NCI-H1105 (cell line): ENCODE results near the gene FCN2.

Source experiments
- DNase-seq: peaks from one replicate; lab custom pipeline; 2025; lab: John Stamatoyannopoulos, UW

Gene FCN2

DNA sequence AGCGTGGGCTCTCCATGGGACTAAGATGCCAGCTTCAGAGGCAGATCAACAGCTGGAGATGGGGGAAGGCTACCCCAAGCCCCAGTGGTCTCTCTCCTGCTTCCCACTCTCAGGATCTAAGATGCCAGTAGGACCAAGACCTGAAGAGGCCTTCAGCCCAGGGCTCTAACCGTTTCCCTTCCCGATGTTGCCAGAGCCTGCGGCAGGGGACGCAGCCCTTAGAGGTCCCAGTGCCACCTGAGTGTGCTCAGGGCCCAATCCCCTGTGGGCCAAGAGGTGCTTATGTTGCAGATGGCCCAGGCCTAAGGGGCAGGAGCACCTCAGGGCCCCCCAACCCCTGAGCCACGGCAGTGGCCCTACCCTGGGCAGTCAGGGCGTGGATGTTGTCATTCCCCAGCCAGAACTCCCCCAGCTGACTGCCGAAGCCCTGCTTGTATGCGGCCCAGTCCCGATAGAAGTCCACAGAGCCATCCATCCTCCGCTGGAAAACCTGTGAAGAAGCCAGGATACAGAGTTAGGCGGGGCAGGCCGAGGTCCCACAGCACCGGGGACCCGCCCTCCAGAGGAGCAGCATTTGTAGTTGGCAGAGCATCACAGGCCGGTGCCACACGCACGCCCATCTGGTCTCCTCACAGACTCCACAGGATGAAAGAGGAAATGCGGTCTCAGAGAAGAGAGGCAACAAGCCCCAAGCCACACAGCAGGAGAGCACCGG lies 31.7 kb downstream of the FCN2 start:
- no peak for DNase-seq

DNA sequence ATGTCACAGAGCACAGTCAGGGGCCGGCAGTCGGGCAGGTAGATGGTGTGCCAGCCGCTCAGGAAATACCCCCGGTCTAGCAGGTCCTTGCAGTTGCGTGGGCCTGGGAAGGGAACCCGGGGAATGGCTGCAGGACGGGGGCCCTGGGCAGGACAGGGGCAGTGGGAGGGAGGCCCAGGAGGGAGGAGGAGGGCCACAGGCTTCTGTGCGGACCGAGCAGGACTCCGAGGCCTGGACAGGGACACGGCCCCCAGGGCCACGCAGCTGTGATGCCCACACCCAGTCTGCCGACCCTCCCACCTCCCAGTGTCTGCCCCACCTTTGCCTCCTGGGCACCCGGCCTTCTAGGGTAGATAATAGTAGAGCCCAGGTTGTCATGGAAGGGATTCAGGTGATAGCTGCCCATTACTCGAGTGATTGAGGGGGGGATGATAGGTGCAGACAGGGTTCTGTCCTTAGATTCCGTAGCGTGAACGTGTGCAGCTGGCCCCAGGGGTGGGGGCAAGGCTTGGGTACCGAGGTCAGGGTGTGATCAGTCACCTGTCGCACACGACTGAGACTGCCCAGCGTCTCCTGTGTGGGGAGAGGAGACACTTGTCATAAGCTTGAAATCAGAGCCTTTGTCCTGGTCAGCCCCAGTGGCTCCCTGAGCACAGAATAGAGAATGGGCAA lies 32.6 kb downstream of the FCN2 start:
- DNase-seq, result no peak

DNA sequence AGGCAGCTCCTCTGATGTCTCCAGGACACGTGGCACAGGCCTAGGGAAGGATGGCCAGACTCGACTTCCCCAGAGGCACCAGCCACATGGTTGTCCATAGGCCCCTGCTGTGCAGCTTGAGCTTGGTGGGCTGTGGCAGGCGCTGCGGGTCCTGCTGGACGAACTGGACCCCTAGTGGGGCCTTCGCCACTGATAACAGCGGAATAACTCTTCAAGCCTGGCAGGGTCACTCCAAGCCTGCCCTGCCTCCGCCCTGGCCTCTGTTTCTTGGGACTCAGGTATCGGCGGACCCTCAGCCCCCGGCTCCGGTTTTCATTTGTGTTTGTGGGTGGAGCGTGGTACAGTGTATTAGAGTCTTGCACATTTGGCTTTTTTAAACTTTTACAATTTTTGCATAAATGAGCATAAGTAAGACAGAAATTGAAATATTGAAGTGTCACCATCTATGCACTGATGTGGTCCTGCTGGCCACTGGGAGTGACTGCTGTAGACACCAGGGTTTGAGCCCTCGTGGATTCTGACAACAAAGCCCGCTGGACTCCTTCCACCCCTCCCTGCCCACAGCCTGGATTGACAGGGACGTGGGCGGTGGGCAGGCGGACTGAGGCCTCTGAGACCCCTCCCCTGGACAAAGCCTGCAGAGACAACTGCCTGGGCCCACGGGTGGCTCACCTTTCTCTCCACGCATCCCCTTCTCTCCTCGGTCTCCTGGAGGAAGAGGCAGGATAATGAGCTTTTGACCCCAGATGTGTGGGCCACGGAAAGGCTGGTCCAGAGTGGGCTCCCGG lies 33.3 kb downstream of the FCN2 start:
- no peak for DNase-seq

DNA sequence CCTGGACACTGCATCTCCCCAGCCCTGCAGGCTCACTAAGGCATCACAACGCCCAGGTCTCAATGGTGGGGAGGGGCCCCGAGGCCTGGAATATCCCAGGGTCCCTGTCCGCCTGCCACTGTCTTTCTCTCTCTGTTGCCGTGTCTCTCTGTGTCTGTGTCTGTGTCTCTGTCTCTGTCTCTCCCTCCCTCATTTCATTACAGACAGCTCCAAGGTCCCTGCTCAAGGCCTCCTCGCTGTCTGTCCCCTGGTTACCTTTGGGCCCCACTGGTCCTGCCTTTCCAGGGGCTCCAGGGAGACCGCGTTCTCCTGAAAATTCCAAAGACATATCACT lies 33.9 kb downstream of the FCN2 start:
- DNase-seq, result no peak

DNA sequence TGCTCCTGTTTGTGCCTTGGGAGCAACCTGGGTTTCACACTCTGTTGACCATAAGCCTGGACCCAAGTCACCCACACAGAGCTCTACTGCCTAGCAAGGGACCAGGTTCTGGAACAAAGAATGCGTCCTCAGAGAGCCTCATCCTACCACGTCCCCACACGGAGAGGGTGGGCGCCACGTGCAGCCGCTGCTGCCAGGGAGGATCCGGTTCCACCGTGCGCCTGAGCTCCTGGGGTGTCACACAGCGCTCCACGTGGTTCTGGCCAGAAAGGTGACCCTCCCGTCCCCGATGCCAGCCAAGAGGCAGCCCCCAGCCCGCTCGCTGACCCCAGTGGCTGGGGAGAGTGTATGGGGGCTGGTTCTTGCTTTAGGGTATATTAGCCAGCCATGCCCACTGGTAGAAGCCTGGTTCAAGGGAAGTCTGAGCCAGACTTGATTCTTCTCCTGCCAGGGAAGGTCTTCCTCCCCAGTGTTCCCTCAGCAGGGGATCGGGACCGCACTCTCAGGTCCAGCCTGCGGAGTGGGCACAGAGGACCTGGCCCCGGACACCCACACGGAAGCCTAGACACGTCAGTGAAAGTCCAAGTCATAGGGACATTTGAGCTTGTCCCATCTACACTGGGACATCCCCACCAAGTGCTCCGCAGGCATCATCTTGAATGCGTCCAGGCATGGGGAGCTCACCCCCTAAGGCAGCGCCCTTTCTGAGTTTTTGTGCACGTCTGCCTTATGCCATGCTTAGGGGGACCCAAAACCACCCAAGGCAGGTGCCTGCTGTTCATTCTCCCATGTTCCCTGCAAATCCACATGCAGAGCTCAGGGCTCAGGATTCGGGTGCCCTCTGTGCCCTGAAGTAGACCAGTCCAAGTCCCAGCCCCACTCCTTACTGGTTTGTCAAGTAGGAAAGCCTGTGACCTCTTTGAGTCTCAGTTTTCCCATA lies 34.7 kb downstream of the FCN2 start:
- DNase-seq, result no peak

DNA sequence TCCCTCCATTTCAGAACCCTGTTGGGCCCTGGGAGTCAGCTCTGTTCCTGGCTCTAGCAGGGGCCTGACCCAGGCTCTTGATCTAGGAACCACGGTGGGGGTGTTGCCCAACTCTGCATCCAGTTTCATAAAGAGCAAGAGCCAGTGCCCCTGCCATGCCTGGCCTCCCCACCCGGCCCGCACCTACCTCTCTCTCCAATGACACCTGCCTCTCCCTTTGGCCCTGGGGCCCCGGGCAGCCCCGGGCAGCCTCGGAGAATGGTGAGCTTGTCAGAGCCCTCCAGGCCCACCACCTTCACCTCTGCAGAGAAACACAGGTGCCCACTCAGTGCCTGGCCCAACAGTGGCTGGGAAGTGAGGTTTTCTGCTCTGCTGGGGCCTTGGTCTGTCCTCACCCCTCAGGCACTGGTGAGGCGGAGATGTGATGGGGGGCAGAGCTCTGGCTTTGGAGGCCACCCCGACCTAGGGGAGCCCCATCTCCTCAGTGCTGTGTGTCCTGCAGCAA lies 35.6 kb downstream of the FCN2 start:
- no peak for DNase-seq

DNA sequence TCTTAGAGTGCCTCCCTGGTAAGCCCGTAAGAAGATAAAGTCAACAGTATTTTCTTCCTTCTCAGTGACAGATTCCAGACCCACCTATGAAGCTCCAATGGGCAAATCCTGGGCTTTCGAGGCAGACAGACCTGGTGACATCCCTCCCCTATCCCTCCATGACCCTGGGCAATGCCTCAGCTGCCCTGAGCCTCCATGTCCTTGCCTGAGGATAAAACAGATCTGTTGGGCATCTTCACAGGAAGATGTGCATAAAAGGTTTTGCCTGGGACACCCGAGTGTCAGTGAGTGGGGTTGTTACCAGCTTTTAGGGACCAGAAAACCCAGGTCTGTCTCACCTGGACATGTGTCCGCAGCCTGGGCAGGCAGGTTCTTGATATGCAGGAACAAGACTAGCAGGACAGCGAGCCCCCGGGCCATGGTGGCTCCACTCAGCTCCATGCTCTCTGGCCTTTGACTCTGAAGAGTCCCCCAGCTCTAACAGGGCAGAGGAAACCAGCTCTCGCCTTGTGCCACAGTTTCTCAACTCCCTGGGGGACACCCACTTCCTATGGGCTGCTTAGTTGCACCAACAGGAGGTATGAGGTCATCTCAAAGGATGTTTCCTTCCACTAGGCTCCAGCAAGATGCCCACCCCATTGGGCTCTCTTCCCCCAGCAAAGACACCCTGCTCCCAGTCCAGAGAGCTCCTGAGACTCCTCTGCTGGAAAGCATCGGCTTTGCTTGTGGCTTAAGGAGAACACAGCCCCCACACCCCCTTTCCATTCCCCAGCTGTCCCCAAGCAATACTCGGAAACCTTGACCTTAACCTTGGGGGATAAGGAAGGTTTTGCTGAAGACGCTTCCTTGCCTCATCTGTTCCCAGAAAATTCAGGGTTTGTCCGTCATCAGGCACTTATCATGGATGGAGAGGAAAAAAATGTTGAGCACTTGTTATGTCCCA lies 37.1 kb downstream of the FCN2 start, which contains the start of gene FCN1:
FCN1 (minus strand) TSS at position 482 of the 943 bp plus-strand sequence; CDS start at position 441, 41 bp downstream.
- DNase-seq, result no peak

DNA sequence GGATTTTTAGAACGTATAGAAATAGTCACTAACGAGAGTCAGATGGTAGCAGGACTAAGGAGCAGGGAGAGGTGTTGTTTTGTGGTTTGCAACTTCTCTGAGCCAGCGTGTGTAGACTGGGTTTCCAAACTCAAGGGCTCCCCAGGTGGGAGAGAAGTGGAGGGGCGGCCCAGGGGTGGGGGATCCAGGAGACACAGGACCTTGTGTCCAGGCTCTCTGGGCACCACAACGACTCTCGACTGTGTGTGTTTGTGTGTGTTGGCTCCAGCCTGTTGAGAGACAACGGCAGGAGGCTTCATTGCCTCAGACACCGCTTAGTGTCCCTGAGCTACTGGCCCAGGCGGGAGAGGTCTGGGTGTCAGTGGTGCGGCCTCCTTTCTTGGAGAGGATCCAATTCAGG lies 38.0 kb downstream of the FCN2 start:
- DNase-seq, result no peak

DNA sequence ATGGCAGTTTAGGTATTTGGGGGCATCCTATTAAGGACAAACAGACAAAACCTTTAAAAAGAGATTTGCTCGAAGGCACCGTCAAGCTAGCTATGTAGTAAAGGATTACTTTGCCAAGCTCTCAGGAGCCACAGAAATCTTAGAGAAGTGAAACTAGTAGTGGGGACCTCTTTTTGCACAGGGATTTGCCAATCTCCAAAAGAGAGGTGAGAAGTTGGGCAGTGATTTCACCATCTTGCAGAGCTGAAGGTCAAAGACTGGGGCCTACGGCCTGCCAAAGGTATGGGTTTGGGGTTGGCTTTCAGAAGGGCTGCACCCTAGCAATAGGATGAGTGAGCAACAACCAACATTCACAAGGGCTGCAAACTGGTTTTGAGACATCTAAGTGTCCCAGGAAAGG lies 38.7 kb downstream of the FCN2 start:
- no peak for DNase-seq

DNA sequence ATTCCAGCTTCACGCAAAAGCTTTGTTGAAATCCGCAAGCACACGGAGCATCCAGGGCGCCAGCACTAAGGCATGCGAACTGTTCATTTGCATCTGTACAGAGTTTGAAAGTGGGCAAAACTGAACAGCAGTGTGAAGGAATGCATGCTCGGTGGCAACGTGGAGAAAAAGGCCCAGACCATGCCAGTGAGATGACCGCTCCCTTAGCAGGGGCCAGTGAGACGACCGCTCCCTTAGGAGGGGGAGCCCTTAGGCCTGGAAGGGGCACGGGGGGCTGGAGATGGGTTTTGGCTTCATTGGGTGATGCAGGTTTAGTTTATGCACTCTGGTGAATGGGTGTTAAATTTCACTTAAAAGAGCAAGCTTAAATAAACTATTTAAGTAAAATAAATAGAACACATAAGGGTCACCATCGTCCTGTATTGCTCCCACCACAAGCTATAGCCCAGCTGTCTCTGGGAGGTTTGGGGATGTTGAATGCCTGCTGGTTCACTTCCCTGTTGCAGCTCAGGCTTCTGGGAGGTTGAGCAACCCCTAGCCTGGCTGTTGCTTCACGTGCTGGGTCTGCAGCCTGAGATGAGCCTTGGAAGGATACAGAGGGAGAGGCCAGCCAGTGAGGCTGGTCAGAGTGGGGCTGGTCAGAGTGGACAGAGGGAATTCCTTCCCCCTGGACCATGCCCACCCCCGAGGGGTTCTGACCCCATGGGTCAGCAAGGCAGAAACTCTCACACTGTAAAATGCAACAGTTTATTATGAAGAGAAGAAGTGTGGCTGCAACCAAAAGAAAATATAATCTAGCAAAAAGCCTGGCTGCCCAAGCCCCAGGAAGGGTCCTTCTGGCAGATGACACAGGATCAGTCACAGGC lies 41.7 kb downstream of the FCN2 start:
- no peak for DNase-seq

DNA sequence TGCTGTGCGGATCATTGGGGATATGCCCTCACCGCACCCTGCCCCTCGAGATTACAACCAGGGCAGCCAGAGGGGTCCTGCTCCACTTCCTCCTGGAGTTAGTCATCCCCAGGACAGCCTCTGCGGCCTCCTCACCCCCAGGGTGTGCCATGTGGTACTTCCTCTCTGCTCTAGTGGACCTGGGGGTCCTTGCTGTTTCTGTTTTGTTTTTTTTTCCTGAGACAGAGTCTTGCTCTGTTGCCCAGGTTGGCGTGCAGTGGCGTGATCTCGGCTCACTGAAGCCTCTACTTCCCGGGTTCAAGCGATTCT lies 42.3 kb downstream of the FCN2 start:
- no peak for DNase-seq

DNA sequence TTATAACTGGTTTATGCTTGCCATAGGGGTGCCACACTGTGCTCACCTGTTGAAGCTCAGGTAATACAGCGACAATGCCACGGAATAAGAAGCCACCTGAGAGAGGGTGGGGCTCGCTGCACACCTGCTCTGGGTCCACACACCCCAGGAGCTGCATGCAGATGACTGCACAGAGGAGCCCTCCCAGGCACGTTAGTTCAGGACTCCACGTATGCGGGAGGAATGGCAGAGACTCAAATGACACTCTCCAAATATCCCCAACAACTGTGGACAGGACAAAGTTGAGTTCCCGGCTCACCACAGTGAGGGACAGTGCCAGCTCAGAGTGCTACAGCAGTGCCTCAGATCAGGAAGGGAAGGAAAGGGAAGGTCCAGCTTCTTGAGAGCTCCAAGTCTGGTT lies 42.9 kb downstream of the FCN2 start:
- DNase-seq, result no peak

DNA sequence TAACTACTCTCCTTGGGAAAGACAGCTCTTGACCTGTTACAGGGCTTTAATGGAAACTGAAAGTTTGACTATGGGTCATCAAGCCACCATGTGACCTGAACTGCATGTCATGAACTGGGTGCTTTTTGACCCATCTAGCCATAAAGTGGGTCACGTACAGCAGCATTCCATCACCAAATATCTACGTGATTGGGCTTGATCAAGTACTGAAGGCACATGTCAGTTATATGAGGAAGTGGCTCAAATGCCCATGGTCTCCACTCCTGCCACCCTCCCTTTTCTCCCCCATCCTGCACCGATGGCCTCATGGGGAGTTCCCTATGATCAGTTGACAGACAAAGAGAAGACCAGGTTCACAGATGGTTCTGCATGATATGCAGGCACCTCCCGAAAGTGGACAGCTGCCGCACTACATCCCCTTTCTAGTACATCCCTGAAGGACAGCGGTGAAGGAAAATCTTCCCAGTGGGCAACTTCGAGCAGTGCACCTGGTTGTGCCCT lies 44.5 kb downstream of the FCN2 start:
- DNase-seq, result no peak

DNA sequence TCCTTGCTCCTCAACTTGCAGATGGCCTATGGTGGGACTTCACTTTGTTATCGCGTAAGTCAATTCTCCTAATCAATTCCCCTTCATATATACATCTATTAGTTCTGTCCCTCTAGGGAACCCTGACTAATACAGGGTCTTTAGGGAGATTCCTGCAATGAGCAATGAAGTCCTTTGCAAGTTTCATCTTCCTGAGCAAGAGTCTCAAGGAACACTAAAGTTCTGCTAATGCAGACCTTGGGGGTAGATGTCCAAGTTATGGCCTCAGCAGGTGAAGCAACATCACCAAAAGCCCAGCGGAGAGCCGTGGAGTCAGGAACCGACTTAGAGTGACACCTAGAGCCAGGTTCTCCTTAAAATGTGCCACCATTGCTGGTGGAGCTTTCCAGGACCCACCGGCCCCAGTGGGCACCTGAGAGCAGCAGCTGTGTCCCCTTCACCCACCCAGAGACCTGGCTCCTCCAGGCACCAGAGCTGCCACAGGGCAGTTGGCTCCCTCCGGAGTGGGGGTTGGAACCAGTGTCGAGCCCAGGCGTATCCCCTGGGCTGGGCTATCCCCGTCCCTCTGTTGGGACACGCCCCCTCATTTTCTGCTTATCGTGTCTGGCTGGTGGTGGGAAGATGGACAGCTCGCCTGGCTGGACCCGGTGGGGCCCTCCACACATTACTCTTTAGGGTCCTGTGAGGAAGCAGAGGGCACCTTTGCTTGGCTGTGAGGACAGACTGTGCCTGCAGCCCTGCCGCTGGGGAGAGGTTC lies 48.0 kb downstream of the FCN2 start:
- no peak for DNase-seq

DNA sequence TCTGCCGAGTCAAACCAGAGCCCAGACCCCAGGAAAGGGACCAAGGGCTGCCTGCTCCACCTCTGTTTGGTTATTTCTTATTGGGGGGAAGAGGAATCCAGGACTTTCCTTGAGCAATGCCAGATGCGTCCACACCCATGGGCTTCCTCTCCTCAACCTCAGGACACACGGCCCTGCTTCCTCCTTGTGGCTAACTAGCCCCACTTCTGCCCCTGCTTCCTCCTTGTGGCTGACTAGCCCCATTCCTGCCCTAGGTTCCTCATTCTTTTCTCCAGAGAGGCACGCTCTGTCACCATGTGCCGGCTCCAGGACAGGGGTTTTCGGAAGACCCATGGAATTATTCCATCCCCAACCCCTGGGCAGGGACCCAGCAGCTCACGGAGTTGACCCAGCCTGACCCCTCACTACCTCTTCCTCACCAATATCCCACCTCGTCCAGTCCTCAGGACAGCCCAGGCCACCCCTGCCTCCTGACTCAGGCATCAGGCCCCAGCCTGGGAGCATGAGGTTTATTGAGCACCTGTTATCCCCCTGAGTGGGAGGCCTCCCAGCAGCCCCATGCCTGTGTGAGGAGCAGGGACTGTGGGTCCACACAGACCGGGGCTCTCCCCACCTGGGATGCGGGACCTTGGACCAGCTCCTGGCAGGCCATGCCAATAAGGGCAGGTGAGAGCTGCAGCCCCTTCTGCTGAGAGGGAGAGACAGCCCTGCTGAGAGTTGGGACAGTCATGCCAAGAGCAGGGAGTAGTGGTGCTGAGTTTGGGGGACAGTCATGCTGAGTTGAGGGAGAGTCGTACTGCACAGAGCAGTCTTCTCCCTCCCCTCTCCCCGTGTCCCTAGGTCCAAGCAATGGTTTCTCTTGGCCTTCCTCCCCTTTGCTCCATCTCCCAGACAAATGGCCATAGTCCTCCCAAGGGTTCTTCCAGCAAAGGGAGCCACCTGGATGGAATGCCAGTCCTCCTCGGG lies 48.9 kb downstream of the FCN2 start:
- DNase-seq, result no peak

DNA sequence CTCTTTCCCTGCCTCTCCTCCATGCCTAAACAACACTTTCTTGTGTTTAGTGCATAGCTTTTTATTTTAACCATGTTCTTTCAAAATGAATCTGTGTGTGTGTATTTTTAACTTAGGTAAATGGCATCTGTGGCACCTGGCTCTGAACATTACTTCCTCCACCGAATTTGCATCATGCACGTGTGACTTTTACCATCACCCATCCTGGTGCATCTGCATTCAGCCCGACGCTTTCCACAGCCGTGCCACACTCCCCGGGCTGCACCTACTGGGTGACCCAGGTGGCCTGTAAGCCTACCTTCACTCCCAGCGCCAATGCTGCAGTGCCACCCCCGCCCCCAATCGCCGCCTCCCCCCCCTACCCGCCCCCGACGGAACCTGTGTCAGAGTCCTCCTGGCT lies 49.8 kb downstream of the FCN2 start:
- no peak for DNase-seq

DNA sequence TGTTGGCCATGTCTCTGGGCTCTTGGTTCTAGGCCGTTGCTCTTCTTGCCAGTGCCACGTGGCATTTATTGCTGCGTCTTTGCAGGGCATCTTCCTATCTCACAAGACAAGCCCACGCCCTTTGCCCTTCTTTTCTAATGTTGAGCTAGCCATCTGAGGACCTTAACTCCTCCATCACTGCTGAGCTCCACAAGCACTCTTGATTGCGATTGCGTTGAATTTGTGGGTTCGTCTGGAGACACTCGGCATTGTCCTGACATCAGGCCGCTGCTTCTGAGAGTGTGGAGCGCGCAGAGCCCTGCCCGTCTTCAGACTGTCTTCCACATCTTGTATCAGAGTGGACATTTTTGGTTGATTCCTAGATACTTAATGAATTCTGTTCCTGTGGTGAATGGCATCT lies 51.6 kb downstream of the FCN2 start:
- DNase-seq, result no peak

DNA sequence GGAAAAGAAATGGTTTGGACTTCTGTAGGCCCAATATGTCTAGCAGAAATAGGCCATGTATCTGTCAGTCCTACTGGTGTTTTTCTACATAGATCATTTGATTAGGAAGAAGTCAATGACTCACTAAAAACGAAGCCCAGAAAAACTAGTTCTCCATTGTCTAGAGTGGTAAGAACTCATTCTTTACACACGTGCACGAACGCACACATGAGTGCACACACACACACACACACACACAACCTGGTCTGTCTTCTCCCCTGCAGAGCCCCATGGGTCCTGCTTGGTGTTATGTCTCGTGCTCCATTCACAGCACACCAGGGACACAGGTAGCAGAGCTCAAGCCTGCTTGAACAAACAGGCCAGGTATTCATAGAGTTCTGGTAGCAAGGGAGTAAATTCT lies 52.0 kb downstream of the FCN2 start:
- no peak for DNase-seq
